SW 1271 (cell line): Measurements from ENCODE around the gene EDN1.
"Not testable (repeated sequence)": the region's sequence is repeated elsewhere in the genome, so short reads cannot be mapped to it uniquely, and the experiment has no call there.

Source experiments
- DNase-seq, 2 experiments: peaks; one replicate each; lab custom pipeline; 2025; lab: John Stamatoyannopoulos, UW

The EDN1 gene

GRCh38 chr6:12294851-12295536 lies 4.8 kb downstream of the EDN1 start:
- DNase-seq: no peak

GRCh38 chr6:12295558-12296254 lies 5.5 kb downstream of the EDN1 start:
- DNase-seq: no peak

- no peak for DNase-seq
Measured at GRCh38 chr6:12296255-12296573, 6.1 kb downstream of the EDN1 start.

GRCh38 chr6:12296604-12297003 lies 6.4 kb downstream of the EDN1 start:
- DNase-seq: no peak

GRCh38 chr6:12297363-12298016 lies 7.3 kb downstream of the EDN1 start:
- no peak for DNase-seq

GRCh38 chr6:12298017-12298978 lies 8.1 kb downstream of the EDN1 start:
- DNase-seq: no peak

- DNase-seq: no peak
Measured at GRCh38 chr6:12298995-12299394, 8.8 kb downstream of the EDN1 start.

- no peak for DNase-seq
Measured at GRCh38 chr6:12301018-12301417, 10.9 kb downstream of the EDN1 start.

- no peak for DNase-seq
Measured at GRCh38 chr6:12304487-12304886, 14.3 kb downstream of the EDN1 start.

- DNase-seq: no peak
Measured at GRCh38 chr6:12309070-12309469, 18.9 kb downstream of the EDN1 start.

- peak in 1 of 2 experiments; percentile 28 for DNase-seq
Measured at GRCh38 chr6:12311106-12311505, 20.9 kb downstream of the EDN1 start.

GRCh38 chr6:12312736-12313135 lies 22.6 kb downstream of the EDN1 start:
- no peak for DNase-seq

- DNase-seq: no peak
Measured at GRCh38 chr6:12313306-12313991, 23.3 kb downstream of the EDN1 start.

- peak in 1 of 2 experiments; percentile 33 for DNase-seq
Measured at GRCh38 chr6:12313992-12314589, 23.9 kb downstream of the EDN1 start.

GRCh38 chr6:12314751-12315150 lies 24.6 kb downstream of the EDN1 start:
- DNase-seq: no peak

- no peak for DNase-seq
Measured at GRCh38 chr6:12315292-12316081, 25.3 kb downstream of the EDN1 start.

GRCh38 chr6:12318749-12319148 lies 28.6 kb downstream of the EDN1 start:
- DNase-seq: no peak

GRCh38 chr6:12320074-12320473 lies 29.9 kb downstream of the EDN1 start:
- not testable (repeated sequence) for DNase-seq

GRCh38 chr6:12324099-12324498 lies 33.9 kb downstream of the EDN1 start:
- DNase-seq: peak; percentile 90 to 98

GRCh38 chr6:12324748-12325147 lies 34.6 kb downstream of the EDN1 start:
- no peak for DNase-seq
